ENCODE measurements around the gene RFC2. TPM values are rescaled to one million over a fixed set of nuclear protein-coding genes. Genes with fewer than 3 reads are reported as not detected.

The RFC2 gene
- total RNA-seq, result 10 to 100 TPM; 56.7 to 71.6 TPM
- polyA plus RNA-seq (2013, experiment 1 of 2), result 51.0 TPM
- 47.1 TPM for polyA plus RNA-seq (2013, experiment 2 of 2)
- long read RNA-seq, experiment 1, transcript RFC2-201 (11 exons, 1,695 nt), result major isoform, 22 of 44 reads
- long read RNA-seq, experiment 1, partial matches to known transcripts, result 8 of 44 reads
- long read RNA-seq, experiment 1, other reads (novel, unspliced or antisense), result 13 of 44 reads
- long read RNA-seq, experiment 2, transcript RFC2-213 (10 exons, 1,635 nt), result minor isoform, 5 of 176 reads
- long read RNA-seq, experiment 2, transcript RFC2-201 (11 exons, 1,695 nt), result major isoform, 148 of 176 reads
- long read RNA-seq, experiment 2, partial matches to known transcripts, result 4 of 176 reads
- long read RNA-seq, experiment 2, other reads (novel, unspliced or antisense), result 17 of 176 reads
- long read RNA-seq, experiment 3, transcript RFC2-213 (10 exons, 1,635 nt), result minor isoform, 12 of 239 reads
- long read RNA-seq, experiment 3, transcript RFC2-202 (10 exons, 1,576 nt), result minor isoform, 10 of 239 reads
- long read RNA-seq, experiment 3, transcript RFC2-201 (11 exons, 1,695 nt), result major isoform, 188 of 239 reads
- long read RNA-seq, experiment 3, partial matches to known transcripts, result 3 of 239 reads
- long read RNA-seq, experiment 3, other reads (novel, unspliced or antisense), result 26 of 239 reads
- long read RNA-seq, experiment 4, transcript RFC2-202 (10 exons, 1,576 nt), result minor isoform, 12 of 213 reads
- long read RNA-seq, experiment 4, transcript RFC2-201 (11 exons, 1,695 nt), result major isoform, 179 of 213 reads
- long read RNA-seq, experiment 4, partial matches to known transcripts, result 2 of 213 reads
- long read RNA-seq, experiment 4, other reads (novel, unspliced or antisense), result 17 of 213 reads

- H3K36me3 ChIP-seq (ENCODE audit: control insufficient read depth, insufficient read depth, low read length), result peaks cover 20% of the 10 kb centered on the region
- peak within 1 kb of the TSS; percentile 97 for H3K4me3 Mint-ChIP-seq
- no peaks in the 10 kb centered on the region for H3K27me3 ChIP-seq (ENCODE audit: control insufficient read depth, insufficient read depth, low read length, poor library complexity, severe bottlenecking)
- H3K4me3 ChIP-seq (ENCODE audit: low read length), result peak within 1 kb of the TSS; percentile 98
- H3K36me3 Mint-ChIP-seq (ENCODE audit: low read depth), result peaks cover 28% of the 10 kb centered on the region
- H3K9me3 ChIP-seq (ENCODE audit: control insufficient read depth, low read length), result no peaks in the 10 kb centered on the region
- peak within 1 kb of the TSS; percentile 97 for H3K27ac Mint-ChIP-seq
- peak within 1 kb of the TSS; percentile 93 for H3K27ac ChIP-seq (ENCODE audit: low read depth, low read length)
- WGBS, 2 experiments (ENCODE audit: insufficient coverage in 1 of 2, insufficient read length in 1 of 2), result 0% methylated on average over 21 to 75 of the region's 75 CpGs
- peak; percentile 60 for TF ChIP-seq CTCF (conservative IDR thresholded peaks at IDR 0.05)
- no peaks in the 10 kb centered on the region for H3K4me1 ChIP-seq (ENCODE audit: control insufficient read depth, insufficient read depth, low read length)
- peaks cover 6% of the 10 kb centered on the region for H3K4me1 Mint-ChIP-seq
- H3K9me3 Mint-ChIP-seq, result no peaks in the 10 kb centered on the region
- peak within 1 kb of the TSS; percentile 91 for H3K9ac ChIP-seq (ENCODE audit: extremely low read depth, low read length, poor library complexity, severe bottlenecking)
- H3K27me3 Mint-ChIP-seq (ENCODE audit: insufficient read depth), result no peaks in the 10 kb centered on the region
- DNase-seq, result peak; percentile 99
These were observed at the start of gene RFC2 for GRCh38 chr7:74254129-74254857. RFC2 (minus strand) TSS chr7:74254399; CDS start chr7:74254383, 16 bp downstream.

GRCh38 chr7:74302745-74303221 is 48.6 kb upstream of the RFC2 start:
- Mint-ChIP-seq H3K27ac (no peak overlapping the region), H3K36me3 (ENCODE audit: low read depth) (peaks cover 11% of the 10 kb centered on the region), H3K27me3 (ENCODE audit: insufficient read depth) (no peaks in the 10 kb centered on the region), H3K4me3 (no peak overlapping the region), H3K4me1 (no peaks in the 10 kb centered on the region), H3K9me3 (no peaks in the 10 kb centered on the region)
- no peak for TF ChIP-seq CTCF (conservative IDR thresholded peaks at IDR 0.05)
- no peaks in the 10 kb centered on the region for H3K9me3 ChIP-seq (ENCODE audit: control insufficient read depth, low read length)
- no peaks in the 10 kb centered on the region for H3K27me3 ChIP-seq (ENCODE audit: control insufficient read depth, insufficient read depth, low read length, poor library complexity, severe bottlenecking)
- WGBS, 2 experiments (ENCODE audit: insufficient coverage in 1 of 2, insufficient read length in 1 of 2), result 87 to 93% methylated on average over 7 to 10 of the region's 10 CpGs
- no peak overlapping the region for H3K4me3 ChIP-seq (ENCODE audit: low read length)
- DNase-seq, result no peak
- no peak overlapping the region for H3K9ac ChIP-seq (ENCODE audit: extremely low read depth, low read length, poor library complexity, severe bottlenecking)
- no peak overlapping the region for H3K27ac ChIP-seq (ENCODE audit: low read depth, low read length)
- H3K36me3 ChIP-seq (ENCODE audit: control insufficient read depth, insufficient read depth, low read length), result no peaks in the 10 kb centered on the region
- H3K4me1 ChIP-seq (ENCODE audit: control insufficient read depth, insufficient read depth, low read length), result no peaks in the 10 kb centered on the region

DNA sequence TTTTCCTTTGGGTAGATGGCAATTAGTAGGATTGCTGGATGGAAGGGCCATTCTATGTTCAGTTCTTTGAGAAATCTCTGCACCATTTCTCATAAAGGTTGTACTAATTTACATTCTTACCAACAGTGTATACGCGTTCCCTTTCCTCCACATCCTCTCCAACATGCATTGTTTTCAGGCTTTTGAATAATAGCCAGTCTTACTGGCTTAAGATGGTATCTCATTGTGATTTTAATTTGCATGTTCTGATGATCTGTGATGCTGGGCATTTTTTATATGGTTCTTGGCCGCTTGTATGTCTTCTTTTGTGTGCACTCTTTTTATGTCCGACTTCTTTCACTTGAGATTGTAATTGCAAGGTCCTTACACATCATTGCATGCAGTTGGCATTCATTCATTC is 46.7 kb upstream of the RFC2 start:
- H3K4me1 Mint-ChIP-seq, result no peaks in the 10 kb centered on the region
- peaks cover under 1% of the 10 kb centered on the region for H3K9me3 Mint-ChIP-seq
- H3K27ac ChIP-seq (ENCODE audit: low read depth, low read length), result no peak overlapping the region
- H3K9ac ChIP-seq (ENCODE audit: extremely low read depth, low read length, poor library complexity, severe bottlenecking), result no peak overlapping the region
- H3K9me3 ChIP-seq (ENCODE audit: control insufficient read depth, low read length), result no peaks in the 10 kb centered on the region
- no peak overlapping the region for H3K27ac Mint-ChIP-seq
- no peaks in the 10 kb centered on the region for H3K27me3 ChIP-seq (ENCODE audit: control insufficient read depth, insufficient read depth, low read length, poor library complexity, severe bottlenecking)
- peaks cover 4% of the 10 kb centered on the region for H3K36me3 ChIP-seq (ENCODE audit: control insufficient read depth, insufficient read depth, low read length)
- no peaks in the 10 kb centered on the region for H3K27me3 Mint-ChIP-seq (ENCODE audit: insufficient read depth)
- no peak overlapping the region for H3K4me3 Mint-ChIP-seq
- no peaks in the 10 kb centered on the region for H3K4me1 ChIP-seq (ENCODE audit: control insufficient read depth, insufficient read depth, low read length)
- H3K36me3 Mint-ChIP-seq (ENCODE audit: low read depth), result peaks cover 22% of the 10 kb centered on the region
- no peak overlapping the region for H3K4me3 ChIP-seq (ENCODE audit: low read length)
- no peak for DNase-seq
- 60 to 94% methylated on average over 1 to 4 of the region's 4 CpGs for WGBS, 2 experiments (ENCODE audit: insufficient coverage in 1 of 2, insufficient read length in 1 of 2)
- TF ChIP-seq CTCF (conservative IDR thresholded peaks at IDR 0.05), result no peak

Measured in endodermal cell (in vitro differentiated cells).